RPMI7951 (cell line): ENCODE data around the gene TCF4. TPM values are rescaled to one million over a fixed set of nuclear protein-coding genes. Genes with fewer than 3 reads are reported as not detected.
A peak's percentile ranks its signal among the peaks of the same experiment; 100 is the strongest.

Source experiments
- DNase-seq: peaks from one replicate; pipeline ENCODE4 v3.0.0-alpha.2; 2012; ENCODE audit warnings: low read depth
- total RNA-seq: library from RNA; depleted of rRNA; stranded (reverse); fragments of >200 nt; shearing (Covaris generic); gene quantifications from 2 replicates; pipeline ENCODE4 v1.2.3, GENCODE V29; 2014

Gene TCF4
- total RNA-seq, 1 experiment from 2014 or later = 89.8 TPM

DNA sequence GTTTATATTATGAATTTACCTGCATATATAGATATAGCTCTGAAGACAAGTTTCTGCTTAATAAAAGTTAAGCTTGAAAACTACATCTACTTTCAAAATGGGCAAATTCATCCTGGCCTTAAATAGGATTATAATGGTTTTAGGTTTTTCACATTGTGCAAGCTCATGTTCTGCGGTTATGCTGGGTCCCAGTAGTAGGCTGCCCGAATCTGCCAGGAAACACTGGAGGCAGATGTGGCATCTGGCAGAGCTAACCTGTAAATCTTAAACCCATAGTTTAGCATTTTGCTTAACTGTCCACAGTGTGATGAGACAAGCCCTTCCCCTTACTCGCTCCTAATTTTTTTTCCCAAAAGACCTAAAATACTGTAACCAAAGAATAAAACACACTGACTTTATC is 234.2 kb downstream of the TCF4 start:
- DNase-seq = no peak

DNA sequence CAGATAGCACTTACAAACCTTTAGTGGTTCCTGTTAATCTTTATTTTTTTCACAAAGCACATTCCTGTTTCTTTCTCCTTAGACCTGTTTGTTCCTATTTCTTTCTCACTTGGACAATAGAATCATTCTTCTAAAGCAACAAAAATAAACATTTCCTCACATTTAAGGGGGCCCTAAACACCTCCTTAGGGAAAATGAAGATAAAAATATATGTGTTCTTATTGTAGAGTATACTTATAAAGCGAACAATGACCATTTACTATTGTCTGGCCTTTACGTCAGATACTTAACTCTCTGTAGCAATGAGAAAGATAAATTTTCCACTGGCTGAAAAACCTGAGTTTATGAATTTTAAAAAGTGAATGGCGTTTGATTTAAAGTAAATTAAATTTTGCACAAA is 234.6 kb downstream of the TCF4 start:
- DNase-seq = no peak

DNA sequence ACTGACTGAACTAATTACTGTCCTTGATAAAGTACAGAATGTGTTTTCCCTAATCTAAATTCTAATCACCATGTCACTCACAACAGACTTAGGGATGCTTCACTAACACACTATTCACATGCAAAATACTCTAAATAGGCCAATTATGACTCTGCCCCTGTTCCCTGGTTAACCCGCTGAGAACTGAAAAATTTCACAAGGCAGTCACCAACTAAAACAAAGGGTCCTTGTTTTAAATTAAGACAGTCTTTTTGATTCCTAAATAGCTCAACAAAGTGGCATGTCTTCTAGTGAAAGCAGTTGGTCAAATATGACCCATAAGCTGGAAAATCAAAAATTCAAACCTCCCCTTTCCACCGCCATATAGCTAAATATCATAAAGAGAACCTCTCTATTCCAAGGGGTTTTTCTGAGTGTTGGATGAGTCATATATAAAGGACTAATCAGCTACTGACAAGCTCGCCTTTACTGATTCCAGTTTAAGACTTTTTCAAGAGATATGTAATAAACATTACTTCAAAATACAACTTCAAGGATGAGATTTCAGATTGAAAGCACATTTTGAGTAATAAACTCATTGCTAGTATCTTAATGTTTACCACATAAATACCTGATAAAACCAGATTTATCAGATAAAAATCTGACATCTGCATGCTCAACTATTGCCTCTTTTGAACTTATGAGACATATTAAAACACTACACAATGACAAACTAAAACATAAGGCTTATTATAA is 235.8 kb downstream of the TCF4 start:
- DNase-seq = peak; percentile 41

DNA sequence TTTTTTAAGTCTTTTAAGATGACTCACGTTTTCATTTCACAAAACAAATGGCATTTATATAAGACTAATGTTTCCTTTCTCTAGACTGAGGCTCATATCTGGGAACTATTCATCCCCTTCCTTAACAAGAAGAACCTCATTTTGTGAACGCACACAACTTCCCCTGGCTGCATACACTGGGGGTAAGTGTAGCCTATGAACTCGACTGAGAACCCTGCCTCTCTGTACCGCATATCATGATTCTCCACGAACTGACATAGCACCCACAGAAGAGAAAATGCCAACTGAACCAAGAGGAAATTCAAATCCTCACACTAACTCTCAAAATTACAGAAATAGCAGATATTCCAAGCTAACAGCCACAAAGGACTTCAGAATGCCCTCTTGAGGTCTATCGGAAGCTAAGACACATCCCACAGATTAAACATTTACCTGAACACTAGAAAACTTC is 236.7 kb downstream of the TCF4 start:
- DNase-seq = no peak

DNA sequence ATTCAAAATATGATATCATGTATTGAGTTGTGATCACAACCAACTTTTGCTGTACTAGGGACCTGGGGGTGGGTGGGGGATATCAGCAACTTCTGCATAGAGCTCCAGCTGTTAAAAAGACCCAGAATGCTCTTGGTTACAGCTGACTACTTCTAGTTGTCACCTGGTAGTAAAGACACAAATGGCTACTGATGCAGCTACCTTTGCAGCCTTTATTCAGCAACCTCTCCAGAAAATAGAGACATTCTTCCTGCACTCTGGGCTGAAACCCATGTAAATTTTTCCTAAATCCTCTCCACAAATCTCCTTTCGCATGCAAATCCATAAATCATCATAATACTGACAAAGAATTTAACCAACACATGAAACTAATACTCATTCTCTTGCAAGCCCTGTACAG is 238.3 kb downstream of the TCF4 start:
- DNase-seq = no peak

DNA sequence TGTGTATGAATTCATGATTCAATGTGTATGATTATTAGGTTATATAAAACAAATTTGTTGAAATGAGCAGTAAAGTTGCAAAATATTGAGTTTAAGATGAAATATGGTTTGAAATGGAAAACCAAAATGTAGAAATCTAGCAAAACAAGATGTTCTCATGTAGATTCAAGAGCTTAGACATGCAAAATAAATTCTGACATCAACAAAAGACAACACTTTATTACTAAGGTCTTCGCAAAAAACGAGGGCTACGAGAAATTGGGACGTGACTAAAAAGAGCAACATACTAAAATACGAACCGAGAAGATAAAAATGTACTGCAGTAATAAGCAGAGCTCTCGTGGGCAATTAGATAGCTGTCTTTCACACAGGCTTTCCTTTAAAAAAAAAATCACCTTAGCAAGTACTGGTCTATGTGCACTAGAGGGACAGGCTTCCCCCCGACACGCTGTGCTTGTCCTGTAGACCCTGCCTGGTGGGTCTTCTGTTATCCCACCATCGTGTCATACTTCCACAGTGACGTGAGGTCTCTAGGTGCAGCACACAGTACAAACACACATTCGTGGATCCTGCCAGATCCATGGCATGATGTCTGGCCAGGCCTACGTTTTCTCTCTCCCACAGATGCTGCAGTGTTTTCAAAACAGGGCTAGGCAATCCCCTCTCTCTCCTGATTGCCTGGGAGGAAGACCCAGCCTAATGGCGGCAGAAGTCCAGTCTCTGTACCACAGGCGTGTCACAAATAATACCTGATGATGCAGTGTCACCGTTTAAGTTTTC is 240.8 kb downstream of the TCF4 start:
- no peak for DNase-seq

DNA sequence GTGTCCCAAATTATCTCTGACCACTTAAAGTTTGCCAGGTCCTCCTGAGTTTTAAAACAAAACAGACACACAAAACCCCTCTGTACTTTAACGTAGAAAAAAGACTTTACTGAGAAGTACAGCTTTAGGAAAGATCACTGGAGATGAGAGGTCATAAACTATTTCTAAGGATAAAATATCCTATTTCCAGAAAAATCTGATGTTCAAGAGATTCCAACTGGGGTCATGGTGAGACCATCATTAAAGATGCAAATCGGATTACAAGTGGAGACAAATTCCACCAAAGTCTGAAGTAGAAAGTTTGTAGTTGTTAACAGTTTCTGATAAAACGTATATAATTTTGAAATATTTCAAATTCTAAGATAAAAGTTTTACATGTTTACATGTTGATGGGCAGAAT is 241.6 kb downstream of the TCF4 start:
- DNase-seq = no peak

DNA sequence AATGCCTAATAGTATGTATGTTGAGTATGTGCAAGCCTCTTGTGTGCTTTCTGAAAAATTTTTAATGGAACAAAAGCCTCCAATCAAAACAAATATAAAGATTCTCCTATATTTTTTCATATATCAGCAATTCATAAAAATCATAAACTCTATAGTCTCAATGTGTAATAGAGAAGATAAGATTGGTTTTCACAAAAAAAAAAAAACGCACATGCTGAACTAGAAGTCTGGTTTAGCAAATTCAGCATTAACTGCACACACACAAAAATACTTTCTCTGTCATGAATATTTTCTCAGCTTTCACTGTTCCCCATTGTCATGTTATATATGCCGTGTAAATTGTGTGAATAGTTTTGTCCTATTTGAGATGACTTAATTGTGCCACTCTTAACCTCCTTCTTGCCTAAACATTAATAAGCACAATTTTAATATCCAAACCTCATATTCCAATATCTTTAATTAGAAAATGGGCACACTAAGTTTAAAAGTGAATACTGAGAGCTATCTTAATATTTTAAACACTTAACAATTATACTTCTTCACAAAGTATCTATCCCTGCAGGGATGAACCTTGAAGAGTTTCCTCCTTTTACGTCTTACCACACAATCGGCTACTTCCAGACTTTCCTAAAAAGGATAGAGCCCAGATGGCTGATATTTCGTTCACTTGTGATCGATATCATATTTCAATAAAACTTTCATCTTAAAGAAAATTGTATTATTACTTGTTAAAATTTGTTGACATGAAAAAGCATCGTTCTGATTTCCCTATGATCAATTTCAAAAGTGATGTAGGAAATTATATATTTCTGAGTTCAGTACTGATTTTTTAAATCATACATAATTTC is 242.7 kb downstream of the TCF4 start:
- DNase-seq = no peak

DNA sequence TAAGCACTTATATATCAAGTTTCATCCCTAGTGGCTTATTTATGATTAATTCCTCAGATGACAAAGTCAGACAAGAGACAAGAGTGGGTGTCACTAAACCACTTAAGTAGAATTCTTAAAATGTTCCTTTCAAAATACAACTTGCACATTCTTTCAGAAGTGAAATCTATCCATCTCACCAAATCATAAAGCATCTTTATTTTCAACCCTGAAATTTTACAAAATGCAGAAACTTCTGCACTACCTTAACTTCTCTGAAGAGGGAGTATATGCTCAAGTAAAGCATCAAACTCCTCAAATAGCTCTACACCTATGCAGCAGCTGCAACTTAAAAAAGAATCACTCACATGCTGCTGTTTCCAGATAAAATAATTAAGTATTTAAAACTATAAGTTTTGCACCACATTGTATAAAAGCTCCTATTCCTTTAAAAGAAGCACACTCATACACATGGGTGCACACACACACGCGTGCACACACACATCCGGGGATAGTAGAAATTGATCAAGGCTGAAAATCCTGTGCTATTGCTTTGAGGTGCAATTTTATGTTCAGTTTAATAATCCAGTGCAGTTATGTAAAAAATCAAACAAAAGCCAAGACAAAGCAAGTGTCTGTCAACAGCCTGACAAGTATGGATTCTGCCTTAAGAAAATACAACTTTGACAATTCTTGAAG is 244.5 kb downstream of the TCF4 start:
- no peak for DNase-seq

DNA sequence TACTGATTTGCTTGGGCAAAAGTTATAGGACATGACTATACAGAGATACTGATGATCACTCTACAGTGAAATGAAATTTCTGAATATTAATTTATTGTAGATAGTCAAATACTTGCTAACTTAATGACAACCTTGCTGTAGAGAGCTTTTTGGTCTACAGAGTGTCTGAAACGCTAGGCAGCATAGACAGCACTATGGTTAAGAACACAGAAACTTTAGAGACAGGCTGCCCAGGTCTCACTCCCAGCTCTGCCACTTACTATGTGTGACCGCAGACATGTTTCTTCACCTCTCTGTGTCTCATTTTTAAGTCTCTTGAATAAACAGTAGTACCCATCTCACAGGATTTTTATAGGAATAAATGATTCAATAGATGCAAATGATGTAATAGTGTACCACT is 247.0 kb downstream of the TCF4 start:
- no peak for DNase-seq

DNA sequence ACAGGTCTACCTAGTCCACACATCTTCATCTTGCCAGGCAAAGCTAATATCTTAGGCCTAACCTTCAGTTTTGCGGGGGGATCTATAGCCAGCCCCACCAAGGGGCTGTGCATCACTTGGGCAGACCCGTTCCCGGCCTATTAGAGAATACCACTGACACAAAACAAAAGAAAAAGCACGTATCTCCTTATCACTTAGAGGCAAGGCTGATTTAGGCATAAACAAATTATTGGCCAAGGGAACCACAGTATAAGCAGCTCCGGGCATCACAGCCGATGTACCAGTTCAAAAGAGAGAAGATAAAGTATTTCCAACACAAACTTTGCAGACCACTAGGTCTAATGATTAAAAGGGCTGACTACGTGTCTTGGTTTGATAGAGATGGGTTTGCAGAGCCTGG is 248.0 kb downstream of the TCF4 start:
- no peak for DNase-seq

DNA sequence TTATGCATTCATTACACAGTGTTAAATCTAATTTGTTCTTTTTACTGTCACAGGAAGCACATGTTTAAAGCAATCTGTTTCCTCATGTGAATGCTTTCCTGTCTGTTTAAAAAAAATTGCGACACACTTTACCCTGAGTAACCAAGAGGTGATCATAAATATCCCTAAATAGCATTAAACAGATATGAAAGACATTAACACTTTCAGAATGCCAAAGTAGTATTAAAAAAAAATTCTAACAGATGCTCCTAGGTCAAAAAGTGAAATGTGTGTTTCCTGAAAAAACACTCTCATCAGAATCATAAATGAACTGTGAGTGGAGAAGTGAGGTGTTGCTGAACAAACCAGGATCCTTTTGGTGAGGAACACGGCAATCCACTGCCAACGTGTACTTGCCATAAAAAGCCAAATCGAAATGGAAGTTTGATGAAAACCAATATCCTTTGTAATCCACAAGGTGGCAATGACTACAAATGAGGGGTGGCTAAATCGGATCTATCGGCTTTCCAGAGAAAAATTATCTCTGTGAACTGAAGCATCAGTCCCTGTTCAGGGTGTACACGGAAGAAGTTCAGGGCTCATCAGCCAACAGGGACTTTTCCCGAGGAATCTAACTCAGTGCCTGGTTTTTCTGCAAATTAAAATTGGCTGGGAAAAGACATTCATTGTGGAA is 248.9 kb downstream of the TCF4 start:
- no peak for DNase-seq

DNA sequence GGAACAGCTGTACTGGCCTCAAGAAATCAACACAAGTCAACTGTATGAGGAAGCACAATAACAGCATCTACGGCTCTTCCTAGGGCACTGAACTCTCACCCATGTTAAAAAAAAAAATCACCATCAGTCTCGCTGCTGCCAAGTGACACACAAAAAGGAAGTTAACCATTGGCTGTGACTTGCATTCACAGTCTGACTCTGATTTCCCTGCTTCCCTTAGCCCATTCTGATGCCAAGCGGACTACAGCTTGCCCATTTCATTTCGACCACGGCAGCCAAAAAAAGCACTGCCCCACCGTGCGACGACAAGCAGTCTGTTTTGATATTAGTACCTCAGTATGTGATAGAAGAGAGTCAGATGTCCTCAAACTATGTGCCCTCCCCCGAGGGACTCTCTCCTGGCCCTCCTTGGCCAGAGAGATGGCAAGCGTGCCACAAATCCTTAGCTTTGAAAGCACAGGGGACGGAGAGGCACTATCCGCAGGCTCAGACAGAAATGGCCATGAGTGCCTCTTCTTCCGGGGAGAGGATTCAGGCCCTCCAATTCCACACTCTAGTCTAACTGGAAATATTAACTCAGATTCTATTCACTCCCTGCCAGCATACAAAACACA is 250.0 kb downstream of the TCF4 start:
- DNase-seq = no peak

DNA sequence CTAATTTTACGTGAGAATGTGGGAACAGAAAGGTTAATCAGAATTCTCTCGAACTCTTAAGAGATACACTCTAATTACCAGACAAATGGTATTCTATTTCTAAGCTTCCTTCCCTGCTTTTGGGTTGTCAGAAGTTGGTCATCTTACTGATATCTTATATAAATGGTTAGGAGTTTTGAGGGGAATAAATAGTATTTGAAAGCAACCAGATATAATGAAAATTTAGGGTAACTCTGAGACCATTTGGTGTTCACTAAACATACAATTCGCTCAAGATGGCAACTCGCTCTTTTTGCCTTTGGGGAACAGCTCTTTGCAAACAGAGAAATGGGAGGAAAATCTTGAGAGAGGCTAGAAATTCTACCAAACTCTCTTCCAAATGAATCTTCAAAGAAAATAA is 250.9 kb downstream of the TCF4 start:
- no peak for DNase-seq

DNA sequence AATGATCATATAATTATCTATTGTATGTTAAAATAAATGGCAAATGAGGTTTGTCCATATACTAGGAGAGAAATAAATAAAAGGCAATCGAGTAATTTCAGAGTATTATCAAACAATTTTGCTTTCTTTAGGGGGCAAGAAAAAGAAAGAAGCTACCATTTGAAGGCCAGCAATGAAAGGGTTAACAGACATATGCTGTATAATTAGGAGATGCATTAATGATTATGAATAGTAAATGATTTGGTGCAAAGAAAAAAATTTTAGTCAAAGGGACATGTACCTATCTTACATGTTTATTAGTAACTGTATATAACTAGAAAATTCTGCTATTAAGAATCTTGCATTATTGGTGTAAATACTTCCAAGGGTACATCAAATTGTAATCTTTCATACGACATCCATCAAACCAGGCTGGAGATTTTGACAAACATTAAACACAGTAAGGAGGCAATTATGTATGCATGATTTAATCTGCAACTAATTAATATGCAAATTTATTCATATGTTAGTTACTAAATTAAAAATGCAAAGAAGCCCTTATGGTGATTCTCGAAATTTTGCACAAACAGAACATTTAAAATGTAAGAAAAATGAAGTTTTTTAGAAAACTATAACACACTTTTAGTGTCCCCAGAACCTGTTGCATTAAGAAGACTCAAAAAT is 251.4 kb downstream of the TCF4 start:
- no peak for DNase-seq

DNA sequence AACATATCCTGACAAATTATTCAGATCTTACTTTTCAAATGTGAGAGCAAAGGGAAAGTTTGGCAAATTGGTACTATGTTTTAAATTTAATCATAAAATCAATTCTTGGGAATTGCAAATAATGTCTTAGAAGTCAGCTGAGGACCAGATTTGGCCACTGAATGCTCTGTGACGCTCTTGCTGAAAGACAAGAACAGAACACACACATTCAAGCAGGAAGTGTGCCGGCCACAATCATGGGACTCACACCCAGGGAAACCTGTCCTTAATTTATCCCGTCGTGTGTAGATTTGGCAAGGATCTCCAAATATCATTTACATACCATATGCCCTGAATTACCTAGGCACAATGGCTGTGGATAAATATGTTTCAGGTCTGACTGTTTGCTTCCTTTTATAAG is 253.1 kb downstream of the TCF4 start:
- DNase-seq = no peak

DNA sequence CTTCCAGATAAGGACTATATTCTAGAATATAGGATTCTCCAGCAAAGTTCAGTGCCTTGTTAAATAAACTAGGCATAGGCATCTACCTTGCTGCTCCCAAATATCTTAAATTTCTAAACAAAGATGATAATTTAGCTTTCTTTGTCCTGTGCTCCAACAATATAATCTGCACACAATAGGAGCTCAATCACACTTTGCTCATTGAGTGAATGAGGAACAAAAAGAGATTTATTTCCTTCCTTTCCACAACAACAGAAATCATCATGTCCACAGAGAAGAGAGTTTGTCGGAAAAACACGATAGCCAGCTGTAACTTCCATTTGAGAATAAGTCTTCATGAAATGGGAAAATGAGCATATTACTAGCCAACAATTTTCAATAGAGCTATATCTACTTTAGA is 256.7 kb downstream of the TCF4 start:
- DNase-seq = no peak

DNA sequence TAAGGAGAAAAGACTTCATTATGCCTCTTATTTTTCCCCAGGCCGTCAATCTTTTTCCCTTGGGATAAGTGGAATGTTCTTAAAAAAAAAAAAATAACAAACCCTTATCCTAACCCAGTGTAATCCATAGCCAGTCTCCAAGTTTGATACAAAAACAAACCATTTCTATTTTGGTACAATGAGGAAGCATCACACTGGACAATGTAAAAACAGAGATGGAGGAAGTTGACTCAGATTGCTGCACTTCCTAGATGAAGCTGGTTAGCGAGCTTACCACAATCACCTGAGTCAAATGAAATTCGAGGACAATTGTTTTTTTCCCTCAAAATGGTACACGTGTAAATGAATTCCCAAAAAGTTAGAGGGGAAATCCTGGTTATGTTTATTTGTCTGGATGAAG is 259.7 kb downstream of the TCF4 start:
- DNase-seq = peak; percentile 58

DNA sequence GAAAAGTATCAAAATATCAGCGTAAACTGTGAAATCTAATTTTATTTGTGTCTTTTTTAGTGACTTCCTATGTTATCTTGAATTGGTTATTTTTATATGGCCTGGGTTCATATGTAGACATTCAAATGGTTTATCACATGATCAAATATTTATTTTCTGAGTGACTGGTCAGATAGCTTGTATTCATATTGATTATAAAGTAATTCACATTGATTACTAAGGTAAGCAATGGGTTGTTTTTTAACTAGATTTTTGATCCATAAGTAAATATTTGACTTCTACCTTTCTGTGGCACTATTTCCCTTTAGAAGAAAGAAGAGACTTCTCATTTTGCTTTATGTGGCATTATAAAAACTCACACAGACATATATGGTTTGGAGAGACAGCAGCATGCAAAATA is 260.5 kb downstream of the TCF4 start:
- DNase-seq = no peak

DNA sequence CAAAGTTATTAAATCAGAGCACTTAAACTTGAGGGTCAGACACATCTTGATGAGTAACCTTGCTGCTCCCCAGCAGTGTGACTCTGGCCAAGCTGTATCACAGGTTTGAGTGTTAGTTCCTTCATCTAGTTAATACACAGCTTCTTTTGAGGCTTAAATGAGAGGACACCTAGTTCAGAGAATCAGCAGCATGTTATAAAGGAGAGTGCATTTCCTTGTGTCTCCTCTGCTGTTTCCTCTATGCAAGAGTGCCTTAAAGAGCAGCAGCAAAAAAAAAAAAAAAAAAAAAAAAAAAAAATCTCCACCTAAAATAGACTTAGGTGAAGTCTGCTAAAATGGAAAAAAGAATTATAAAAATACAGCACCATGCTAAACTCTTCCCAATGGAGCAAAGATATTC is 261.9 kb downstream of the TCF4 start:
- DNase-seq = no peak
